PFSK-1 (cell line): ENCODE results near the gene SIKE1.

ENCODE experiments used
- FOXP2 ChIP-seq: optimal IDR thresholded peaks from 2 replicates; pipeline ENCODE3; 2011; ENCODE audit warnings: borderline replicate concordance, control low read depth, inconsistent platforms; ENCODE audit not compliant: insufficient read depth; ENCODE audit errors: extremely low read length, extremely low read depth
- POLR2AphosphoS5 ChIP-seq: IDR thresholded peaks from 2 replicates; pipeline ENCODE4 v1.6.1; 2012; ENCODE audit warnings: low read depth, mild to moderate bottlenecking, control low read depth, low read length, moderate library complexity
- REST ChIP-seq, 2 experiments: IDR thresholded peaks; 2 replicates each; pipeline versions ENCODE4 v1.6.1 to v1.8.0; 2011 to 2012; ENCODE audit warnings: low read depth in 2 of 2, low read length in 2 of 2, control low read depth in 1 of 2, inconsistent platforms in 1 of 2, mild to moderate bottlenecking in 1 of 2, moderate library complexity in 1 of 2; ENCODE audit not compliant: insufficient read depth in 1 of 2
- SIN3A ChIP-seq: IDR thresholded peaks from 2 replicates; pipeline ENCODE4 v1.6.1; 2012; ENCODE audit warnings: mild to moderate bottlenecking, low read length, moderate library complexity, borderline replicate concordance; ENCODE audit not compliant: insufficient read depth
- TAF1 ChIP-seq: IDR thresholded peaks from 2 replicates; pipeline ENCODE4 v1.6.1; 2012; ENCODE audit warnings: low read length, control low read depth, borderline replicate concordance; ENCODE audit not compliant: insufficient read depth

DNA sequence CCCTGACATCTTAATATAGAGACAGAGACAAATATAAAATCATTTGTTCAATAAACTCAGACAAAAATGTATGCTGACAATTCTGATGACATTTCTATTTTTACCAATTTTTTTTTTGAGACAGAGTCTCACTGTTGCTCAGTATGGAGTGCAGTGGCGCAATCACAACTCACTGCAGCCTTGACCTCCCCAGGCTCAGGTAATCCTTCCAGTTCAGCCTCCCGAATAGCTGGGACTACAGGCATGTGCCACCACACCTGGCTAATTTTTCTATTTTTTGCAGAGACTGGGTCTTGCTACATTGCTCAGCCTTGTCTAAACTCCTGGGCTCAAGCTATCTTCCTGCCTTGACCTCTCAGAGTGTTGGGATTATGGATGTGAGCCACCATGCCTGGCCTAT, 13.6 kb upstream of the SIKE1 start:
- TF ChIP-seq POLR2AphosphoS5, result no peak
- no peak for TF ChIP-seq REST (IDR thresholded peaks at IDR 0.05; ENCODE audit: insufficient read depth in 1 of 2, low read depth in 2 of 2, low read length in 2 of 2)
- TF ChIP-seq SIN3A, result no peak
- TF ChIP-seq TAF1, result no peak
- TF ChIP-seq FOXP2, result no peak
